Gastroesophageal sphincter (tissue), 4 donors: ENCODE data around the gene ARID3B. TPM values are rescaled to one million over a fixed set of nuclear protein-coding genes. Genes with fewer than 3 reads are reported as not detected.
A peak's percentile ranks its signal among the peaks of the same experiment; 100 is the strongest.

Experiments used
- ATAC-seq: fragments of 150-250 bp; one replicate; pipeline ENCODE4 v1.9.1; 2016; ENCODE audit warnings: mild to moderate bottlenecking, moderate library complexity
- H3K27ac ChIP-seq, 4 donors: fragments of 200-600 bp; sonication (generic) in 3 of 4; 1 replicate in 3 of 4; 2 replicates in 1 of 4; pipeline ENCODE4 v1.5.1; 2016 to 2019
- H3K27me3 ChIP-seq: fragments of 200-600 bp; sonication (generic); one replicate; pipeline ENCODE4 v1.5.1; 2019
- H3K36me3 ChIP-seq, 2 donors: fragments of 200-600 bp; sonication (generic); one replicate each; pipeline ENCODE4 v1.5.1; 2019; ENCODE audit warnings: control low read depth in 1 of 2
- H3K4me1 ChIP-seq, 3 donors: fragments of 200-600 bp; sonication (generic); 1 replicate in 2 of 3; 2 replicates in 1 of 3; pipeline ENCODE4 v1.5.1; 2016 to 2019; ENCODE audit warnings: control low read depth in 2 of 3
- H3K4me3 ChIP-seq, 2 donors: fragments of 200-600 bp; sonication (generic); one replicate each; pipeline ENCODE4 v1.5.1; 2019; ENCODE audit warnings: mild to moderate bottlenecking in 1 of 2, moderate library complexity in 1 of 2
- H3K9me3 ChIP-seq, 3 donors: fragments of 200-600 bp; sonication (generic); one replicate each; pipeline ENCODE4 v1.5.1; 2017 to 2019; ENCODE audit warnings: control low read depth in 2 of 3
- EP300 ChIP-seq: sonication (generic); formaldehyde crosslinking; IDR thresholded peaks from one replicate; pipeline ENCODE4 v1.6.1; 2017; ENCODE audit warnings: antibody characterized with exemption, mild to moderate bottlenecking
- POLR2A ChIP-seq, 2 donors: fragments of 450-650 bp; IDR thresholded peaks; one replicate each; pipeline ENCODE4 v1.6.1; 2017; ENCODE audit warnings: antibody characterized with exemption in 2 of 2, mild to moderate bottlenecking in 2 of 2, moderate library complexity in 1 of 2
- POLR2AphosphoS5 ChIP-seq: sonication (generic); formaldehyde crosslinking; IDR thresholded peaks from one replicate; pipeline ENCODE4 v1.6.1; 2017; ENCODE audit warnings: antibody characterized with exemption
- WGBS, 2 donors: methylation state at CpG; one replicate each; pipeline ENCODE4 v1.1.5; 2018; ENCODE audit warnings: low coverage in 1 of 2; 5-methylcytosine and 5-hydroxymethylcytosine counted together
- total RNA-seq, 4 donors: library from RNA; depleted of rRNA; stranded (reverse); fragments of >200 nt; gene quantifications; one replicate each; pipeline ENCODE4 v1.1.0, GENCODE V29; 2016
- TF ChIP-seq, protein P1 (sequence below), 4 experiments: fragments of 200-600 bp in 2 of 4; fragments of 450-650 bp in 2 of 4; sonication (generic) in 1 of 4; IDR thresholded peaks; one replicate each; pipeline ENCODE4 v1.5.1; 2017 to 2019; ENCODE audit warnings: antibody characterized with exemption in 4 of 4, mild to moderate bottlenecking in 2 of 4, moderate library complexity in 2 of 4

Gene ARID3B
- total RNA-seq, 4 donors from 2014 or later: 2.9 to 8.4 (median 6.9) TPM

DNA sequence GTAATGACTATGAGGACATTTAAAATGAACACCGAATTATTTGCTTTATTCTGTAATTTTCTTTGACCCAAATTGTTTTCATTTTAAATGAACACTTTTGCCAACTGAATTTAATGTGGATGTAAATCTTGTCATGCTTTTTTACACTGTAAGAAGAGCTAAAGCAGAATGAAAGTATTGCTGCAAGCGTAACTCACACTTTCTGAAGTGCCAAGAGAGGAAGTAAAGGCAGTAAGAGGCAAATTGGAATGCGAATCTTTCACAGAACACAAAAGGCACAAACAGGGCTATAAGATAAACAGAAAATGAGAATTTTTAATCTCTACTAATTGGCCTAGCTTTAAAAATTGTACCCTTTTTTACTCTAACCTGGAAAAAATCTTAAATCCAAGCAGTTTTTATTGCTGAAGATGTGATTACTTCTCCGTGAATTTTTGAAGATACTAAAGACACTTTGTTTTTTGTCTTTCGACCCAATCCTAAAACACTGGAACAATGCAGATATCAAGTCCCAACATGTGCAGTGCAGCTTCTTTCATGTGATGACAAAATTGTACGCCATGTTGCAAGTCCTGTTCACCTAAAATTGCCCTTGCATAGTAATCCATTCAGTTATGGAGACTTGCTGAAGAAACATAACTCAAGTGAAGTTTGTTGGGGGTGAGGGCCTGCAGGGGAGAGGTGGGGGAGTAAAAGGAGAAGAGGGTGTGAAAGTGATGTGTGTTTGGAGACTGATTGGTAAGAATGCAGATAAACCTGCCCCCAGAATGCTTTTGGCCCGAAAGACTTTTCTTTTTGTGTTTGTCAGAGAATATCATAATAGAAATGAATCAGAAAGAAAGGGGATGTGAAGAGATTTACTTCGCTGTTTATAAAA lies 1.4 kb downstream of the ARID3B start:
- whole genome bisulfite sequencing, 2 donors: 66 to 67% methylated on average over 8 of the region's 8 CpGs
- Histone ChIP-seq H3K4me1 (peaks cover 5 to 64% (median 19%) of the 10 kb centered on the region in 3 donors), H3K9me3 (no peaks in the 10 kb centered on the region), H3K27me3 (no peaks in the 10 kb centered on the region), H3K36me3 (peaks cover 0 to 4% of the 10 kb centered on the region in 2 donors), H3K27ac (peak overlapping the region in 3 of 4 donors; percentile 79 to 89 (median 84)), H3K4me3 (peak overlapping the region in 1 of 2 donors; percentile 93)
- TF ChIP-seq, protein P1, sequence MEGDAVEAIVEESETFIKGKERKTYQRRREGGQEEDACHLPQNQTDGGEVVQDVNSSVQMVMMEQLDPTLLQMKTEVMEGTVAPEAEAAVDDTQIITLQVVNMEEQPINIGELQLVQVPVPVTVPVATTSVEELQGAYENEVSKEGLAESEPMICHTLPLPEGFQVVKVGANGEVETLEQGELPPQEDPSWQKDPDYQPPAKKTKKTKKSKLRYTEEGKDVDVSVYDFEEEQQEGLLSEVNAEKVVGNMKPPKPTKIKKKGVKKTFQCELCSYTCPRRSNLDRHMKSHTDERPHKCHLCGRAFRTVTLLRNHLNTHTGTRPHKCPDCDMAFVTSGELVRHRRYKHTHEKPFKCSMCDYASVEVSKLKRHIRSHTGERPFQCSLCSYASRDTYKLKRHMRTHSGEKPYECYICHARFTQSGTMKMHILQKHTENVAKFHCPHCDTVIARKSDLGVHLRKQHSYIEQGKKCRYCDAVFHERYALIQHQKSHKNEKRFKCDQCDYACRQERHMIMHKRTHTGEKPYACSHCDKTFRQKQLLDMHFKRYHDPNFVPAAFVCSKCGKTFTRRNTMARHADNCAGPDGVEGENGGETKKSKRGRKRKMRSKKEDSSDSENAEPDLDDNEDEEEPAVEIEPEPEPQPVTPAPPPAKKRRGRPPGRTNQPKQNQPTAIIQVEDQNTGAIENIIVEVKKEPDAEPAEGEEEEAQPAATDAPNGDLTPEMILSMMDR (IDR thresholded peaks at IDR 0.05): no peak
- TF ChIP-seq POLR2A (IDR thresholded peaks at IDR 0.05): no peak
- TF ChIP-seq POLR2AphosphoS5: no peak
- TF ChIP-seq EP300: no peak
- no peak for ATAC-seq

DNA sequence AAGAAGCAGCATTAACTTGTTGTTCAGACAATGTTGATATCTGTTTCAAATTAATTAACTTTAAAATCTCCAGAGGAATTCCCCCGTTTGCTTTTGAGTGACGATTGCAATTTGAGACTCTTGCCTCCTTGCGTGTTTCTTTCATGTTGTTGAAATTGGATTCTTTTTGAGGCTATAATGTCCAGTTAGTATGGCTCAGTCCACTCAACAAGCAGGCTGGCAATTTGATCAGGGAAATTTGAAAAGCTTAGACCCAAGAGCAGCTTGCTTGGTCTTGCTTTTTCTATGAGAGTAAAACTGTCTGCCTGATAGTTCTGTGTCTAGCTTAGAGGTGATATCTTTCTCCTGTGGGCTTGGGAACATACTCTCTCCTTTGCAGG lies 2.0 kb downstream of the ARID3B start:
- TF ChIP-seq POLR2AphosphoS5: no peak
- TF ChIP-seq, protein P1 (IDR thresholded peaks at IDR 0.05): no peak
- TF ChIP-seq EP300: no peak
- no peak for TF ChIP-seq POLR2A (IDR thresholded peaks at IDR 0.05)
- Histone ChIP-seq H3K27me3 (no peaks in the 10 kb centered on the region), H3K9me3 (no peaks in the 10 kb centered on the region), H3K36me3 (peaks cover 0 to 4% of the 10 kb centered on the region in 2 donors), H3K4me3 (no peak overlapping the region), H3K27ac (no peak overlapping the region), H3K4me1 (peaks cover 5 to 70% (median 19%) of the 10 kb centered on the region in 3 donors)
- WGBS, 2 donors: 59 to 75% methylated on average over 3 of the region's 3 CpGs
- no peak for ATAC-seq

DNA sequence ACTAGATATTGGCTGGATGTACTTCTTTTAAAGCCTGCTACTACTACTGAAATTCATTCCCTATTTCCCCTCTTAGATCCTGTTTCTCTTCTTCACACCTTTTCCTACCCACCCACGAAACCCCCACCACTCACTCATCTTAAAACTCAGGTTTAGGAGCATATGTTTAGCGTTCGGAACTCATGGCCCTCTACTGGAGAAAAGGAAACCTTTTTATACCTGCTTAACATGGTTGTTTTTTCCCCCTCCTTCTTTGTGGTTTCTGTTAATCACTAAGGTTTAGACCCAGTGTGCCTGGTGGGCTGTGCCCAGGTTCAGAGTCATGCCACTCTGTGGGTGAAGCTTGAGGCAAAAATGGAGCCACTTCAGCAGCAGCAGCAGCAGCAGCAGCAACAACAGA lies 2.6 kb downstream of the ARID3B start:
- Histone ChIP-seq H3K9me3 (no peaks in the 10 kb centered on the region), H3K27ac (no peak overlapping the region), H3K4me1 (peaks cover 5 to 76% (median 19%) of the 10 kb centered on the region in 3 donors), H3K27me3 (no peaks in the 10 kb centered on the region), H3K36me3 (peaks cover 0 to 4% of the 10 kb centered on the region in 2 donors), H3K4me3 (no peak overlapping the region)
- WGBS, 2 donors: 64 to 80% methylated on average over 3 of the region's 3 CpGs
- TF ChIP-seq POLR2A (IDR thresholded peaks at IDR 0.05): no peak
- no peak for TF ChIP-seq EP300
- TF ChIP-seq, protein P1 (IDR thresholded peaks at IDR 0.05): no peak
- TF ChIP-seq POLR2AphosphoS5: no peak
- ATAC-seq: no peak

DNA sequence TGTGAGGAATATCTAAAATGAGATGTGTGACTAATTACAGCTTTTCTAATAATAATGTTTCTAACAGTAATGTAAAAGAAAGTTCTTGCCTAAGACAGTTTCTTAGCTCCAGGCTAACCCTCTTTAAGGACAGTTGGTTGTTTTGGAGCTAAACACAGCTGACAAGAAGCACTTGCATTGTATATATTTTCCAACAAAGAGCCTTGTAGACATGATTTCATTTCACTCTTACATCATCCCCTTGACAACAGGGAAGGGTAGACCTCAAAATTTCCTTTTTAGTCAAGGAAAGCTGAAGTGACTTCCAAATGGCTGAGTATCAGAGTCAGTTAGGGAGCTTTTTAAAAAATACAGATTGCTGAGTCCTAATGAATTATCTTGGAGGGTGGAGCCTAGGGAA lies 4.1 kb downstream of the ARID3B start:
- Histone ChIP-seq H3K9me3 (no peaks in the 10 kb centered on the region), H3K27me3 (no peaks in the 10 kb centered on the region), H3K27ac (no peak overlapping the region), H3K36me3 (peaks cover 0 to 7% of the 10 kb centered on the region in 2 donors), H3K4me3 (no peak overlapping the region), H3K4me1 (peaks cover 5 to 72% (median 13%) of the 10 kb centered on the region in 3 donors)
- TF ChIP-seq, protein P1 (IDR thresholded peaks at IDR 0.05): no peak
- TF ChIP-seq EP300: no peak
- TF ChIP-seq POLR2AphosphoS5: no peak
- TF ChIP-seq POLR2A (IDR thresholded peaks at IDR 0.05): no peak
- no peak for ATAC-seq
